Hematopoietic multipotent progenitor cell treated with erythropoietin and hydrocortisone succinate and interleukin-3 and kit ligand, for 4 days (in vitro differentiated cells): ENCODE results near the gene CLASP2.
A peak's percentile ranks its signal among the peaks of the same experiment; 100 is the strongest.

Experiments used
- DNase-seq: peaks from one replicate; pipeline ENCODE4 v3.0.0-alpha.2; 2015

CLASP2 gene

GRCh38 chr3:33636125-33636850, 81.8 kb downstream of the CLASP2 start:
- DNase-seq: peak; percentile 87

- no peak for DNase-seq
Observed at GRCh38 chr3:33634262-33634661, 83.8 kb downstream of the CLASP2 start.

GRCh38 chr3:33629219-33629618, 88.8 kb downstream of the CLASP2 start:
- no peak for DNase-seq

- DNase-seq: no peak
Observed at GRCh38 chr3:33624756-33625155, 93.3 kb downstream of the CLASP2 start.

GRCh38 chr3:33613041-33613440, 105.0 kb downstream of the CLASP2 start:
- no peak for DNase-seq

GRCh38 chr3:33612607-33613006, 105.4 kb downstream of the CLASP2 start:
- no peak for DNase-seq

- DNase-seq: no peak
Observed at GRCh38 chr3:33602829-33603228, 115.2 kb downstream of the CLASP2 start.

GRCh38 chr3:33597257-33597689, 120.8 kb downstream of the CLASP2 start:
- peak; percentile 32 for DNase-seq

- DNase-seq: no peak
Observed at GRCh38 chr3:33592999-33593398, 125.1 kb downstream of the CLASP2 start.

GRCh38 chr3:33590541-33590940, 127.5 kb downstream of the CLASP2 start:
- no peak for DNase-seq

GRCh38 chr3:33586402-33586801, 131.7 kb downstream of the CLASP2 start:
- no peak for DNase-seq

GRCh38 chr3:33582234-33582633, 135.8 kb downstream of the CLASP2 start:
- DNase-seq: no peak

GRCh38 chr3:33581666-33582065, 136.4 kb downstream of the CLASP2 start:
- no peak for DNase-seq

- DNase-seq: no peak
Observed at GRCh38 chr3:33579840-33580239, 138.2 kb downstream of the CLASP2 start.

GRCh38 chr3:33579178-33579510, 138.9 kb downstream of the CLASP2 start:
- no peak for DNase-seq

GRCh38 chr3:33578325-33579177, 139.5 kb downstream of the CLASP2 start:
- no peak for DNase-seq

- no peak for DNase-seq
Observed at GRCh38 chr3:33577588-33577987, 140.5 kb downstream of the CLASP2 start.

GRCh38 chr3:33577173-33577572, 140.9 kb downstream of the CLASP2 start:
- no peak for DNase-seq

GRCh38 chr3:33575311-33575710, 142.7 kb downstream of the CLASP2 start:
- DNase-seq: peak; percentile 18

GRCh38 chr3:33557829-33558228, 160.2 kb downstream of the CLASP2 start:
- DNase-seq: no peak

GRCh38 chr3:33557279-33557678, 160.8 kb downstream of the CLASP2 start:
- DNase-seq: no peak

- no peak for DNase-seq
Observed at GRCh38 chr3:33547101-33547500, 171.0 kb downstream of the CLASP2 start.

GRCh38 chr3:33544126-33544525, 173.9 kb downstream of the CLASP2 start:
- no peak for DNase-seq

- no peak for DNase-seq
Observed at GRCh38 chr3:33543601-33544000, 174.5 kb downstream of the CLASP2 start.
